HG03045 (cell line): Measurements from ENCODE around the gene TPST2.
"Not testable (repeated sequence)": the region's sequence is repeated elsewhere in the genome, so short reads cannot be mapped to it uniquely, and the experiment has no call there.

Experiments
- ATAC-seq: cut with Tn5 transposase; IDR thresholded peaks from one replicate; pipeline ENCODE4 v1.9.1; 2021; ENCODE audit warnings: mild to moderate bottlenecking, moderate library complexity; ENCODE audit not compliant: unreplicated experiment

Gene TPST2

DNA sequence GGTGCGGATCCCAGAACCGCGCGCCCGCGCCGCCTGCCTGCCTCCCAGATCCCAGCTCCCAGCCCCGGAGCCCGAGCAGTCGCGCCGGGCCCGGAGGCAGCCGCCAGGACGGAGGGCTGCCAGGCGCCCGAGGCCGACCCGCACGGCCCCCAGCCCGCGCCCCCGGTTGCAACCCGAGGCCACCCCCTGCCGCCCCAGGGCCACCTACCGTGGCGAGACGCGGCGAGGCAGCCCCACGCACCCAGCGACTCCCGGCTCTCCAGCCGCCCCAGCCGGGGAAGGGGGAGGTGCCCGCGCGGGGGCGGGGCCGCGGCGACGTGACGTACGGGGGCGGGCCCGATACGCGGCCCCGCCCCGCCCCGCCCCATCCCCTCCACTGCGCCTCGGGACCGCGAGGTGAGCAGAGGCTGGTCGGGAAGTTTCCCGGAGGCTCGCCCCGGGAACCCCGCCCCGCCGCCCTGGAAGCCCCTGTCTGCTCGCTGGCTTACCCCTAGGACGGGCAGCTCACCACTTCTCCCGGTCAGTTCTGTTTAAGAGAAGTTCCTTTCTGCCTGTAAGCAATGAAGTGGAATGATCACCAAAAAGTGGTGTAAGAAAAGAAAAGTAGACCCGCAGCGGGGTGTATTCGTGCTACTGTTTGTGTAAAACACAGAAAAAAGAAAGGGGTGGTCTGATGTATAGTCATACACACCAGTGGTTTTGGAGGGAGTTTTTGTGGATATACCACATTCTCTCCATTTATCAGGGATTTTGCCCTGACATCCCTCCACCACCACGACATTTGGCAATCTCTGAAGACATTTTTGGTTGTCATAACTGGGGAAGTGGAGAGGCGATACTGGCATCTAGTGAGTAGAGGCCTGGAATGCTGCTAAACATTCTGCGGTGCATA is at the start of gene TPST2:
TSS of gene TPST2 (minus strand) at position 288 of the 892 bp plus-strand sequence. CDS start 48,502 bp downstream, outside the sequence.
- ATAC-seq, result peak; percentile 73

DNA sequence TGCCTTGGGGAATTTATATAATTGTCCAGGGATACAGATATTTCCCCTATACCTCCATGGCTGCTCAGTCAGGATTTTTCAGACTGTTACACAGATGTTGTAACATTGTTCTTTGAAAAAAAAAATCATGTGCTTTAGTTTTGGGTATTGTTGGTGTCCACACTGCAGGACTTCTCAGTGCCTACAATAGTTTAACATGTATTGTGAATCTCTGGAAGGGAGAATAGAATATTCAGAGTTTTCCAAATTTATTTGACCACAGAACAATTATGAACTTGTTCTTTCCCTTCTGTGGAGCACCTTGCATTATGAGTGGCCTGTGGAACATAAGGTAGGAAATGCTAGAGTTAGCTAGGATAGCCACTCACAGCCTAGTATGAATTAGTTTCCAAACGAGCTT is 46.4 kb upstream of the TPST2 start:
- no peak for ATAC-seq

DNA sequence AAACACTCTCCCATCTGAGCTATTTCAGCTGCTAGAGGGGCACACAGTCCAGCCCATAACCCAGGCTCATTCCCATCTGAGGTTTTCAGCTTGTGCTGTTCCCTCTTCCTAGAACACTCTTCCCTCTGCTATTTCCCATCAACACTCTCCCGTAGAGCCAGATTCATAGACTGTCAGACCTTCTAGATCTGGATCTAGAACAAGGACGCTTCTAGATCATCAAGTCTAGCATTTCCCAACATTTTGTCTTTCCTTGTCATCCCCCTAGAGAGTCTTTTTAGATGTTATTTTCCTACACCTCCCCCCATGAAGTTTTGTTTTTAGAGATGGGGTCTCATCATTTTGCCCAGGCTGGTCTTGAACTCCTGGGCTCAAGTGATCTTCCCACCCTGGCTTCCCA is 45.2 kb upstream of the TPST2 start:
- ATAC-seq, result no peak

DNA sequence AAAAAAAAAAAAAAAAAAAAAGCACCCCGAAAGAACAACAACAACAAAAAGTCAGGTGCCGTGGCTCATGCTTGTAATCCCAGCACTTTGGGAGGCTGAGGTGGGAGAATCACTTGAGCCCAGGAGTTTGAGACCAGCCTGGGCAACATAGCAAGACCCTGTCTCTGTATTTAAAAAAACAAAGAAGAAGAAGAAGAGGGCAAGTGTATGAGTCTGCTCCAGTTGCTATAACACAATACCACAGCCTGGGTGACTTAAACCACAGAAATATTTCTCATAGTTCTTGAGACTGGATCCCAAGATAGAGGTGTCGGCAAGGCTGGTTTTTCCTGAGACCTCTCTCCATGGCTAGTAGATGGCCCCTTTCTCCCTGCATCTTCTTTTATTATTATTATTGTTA is 44.3 kb upstream of the TPST2 start:
- ATAC-seq, result no peak

DNA sequence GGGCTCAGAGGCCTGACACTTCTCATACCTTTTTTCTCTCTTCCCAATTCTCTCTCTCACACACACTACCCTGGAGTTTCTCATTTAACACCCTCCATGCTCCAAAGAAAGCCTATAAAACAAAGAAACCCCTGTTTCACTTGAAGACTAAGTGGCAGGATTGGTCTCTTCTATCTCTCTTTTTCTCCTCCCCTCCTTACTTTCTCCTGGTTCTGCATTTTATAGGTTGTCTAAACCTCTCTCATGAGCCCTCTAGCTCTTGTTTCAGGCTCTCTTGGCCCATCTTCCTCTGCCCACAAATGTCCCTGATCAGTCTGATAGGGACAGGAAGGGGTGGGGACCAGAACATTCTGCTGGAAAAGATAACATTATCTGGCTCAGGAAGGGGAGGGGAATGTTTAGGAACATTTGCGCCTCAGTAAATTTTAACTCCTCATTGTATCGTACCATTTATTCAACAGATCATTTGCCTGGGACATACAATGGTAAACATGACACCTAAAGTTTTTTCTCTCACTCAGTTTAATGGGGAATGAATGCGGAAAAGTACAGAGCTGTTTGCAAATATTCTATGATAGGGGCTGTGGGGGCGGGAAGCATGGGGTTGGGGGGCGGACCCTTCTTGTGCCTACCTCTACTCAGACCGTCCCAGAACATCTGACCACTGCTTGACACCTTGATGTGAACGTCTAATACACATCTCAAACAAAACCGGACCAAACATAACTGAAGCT is 42.7 kb upstream of the TPST2 start:
- ATAC-seq, result no peak

DNA sequence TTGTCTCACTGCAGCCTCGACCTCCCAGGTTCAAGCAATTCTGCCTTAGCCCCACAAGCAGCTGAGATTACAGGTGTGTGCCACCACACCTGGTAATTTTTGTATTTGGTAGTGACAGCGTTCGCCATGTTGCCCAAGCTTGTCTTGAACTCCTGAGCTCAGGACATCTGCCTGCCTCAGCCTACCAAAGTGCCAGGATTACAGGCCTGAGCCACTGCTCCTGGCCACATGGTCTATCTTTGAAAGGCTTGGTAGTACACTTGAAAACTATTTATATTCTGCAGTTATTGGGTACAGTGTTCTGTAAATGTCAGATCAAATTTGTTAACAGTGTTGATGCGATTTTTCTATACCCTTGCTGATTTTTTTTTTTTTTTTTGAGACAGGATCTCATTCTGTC is 41.4 kb upstream of the TPST2 start:
- ATAC-seq, result no peak

DNA sequence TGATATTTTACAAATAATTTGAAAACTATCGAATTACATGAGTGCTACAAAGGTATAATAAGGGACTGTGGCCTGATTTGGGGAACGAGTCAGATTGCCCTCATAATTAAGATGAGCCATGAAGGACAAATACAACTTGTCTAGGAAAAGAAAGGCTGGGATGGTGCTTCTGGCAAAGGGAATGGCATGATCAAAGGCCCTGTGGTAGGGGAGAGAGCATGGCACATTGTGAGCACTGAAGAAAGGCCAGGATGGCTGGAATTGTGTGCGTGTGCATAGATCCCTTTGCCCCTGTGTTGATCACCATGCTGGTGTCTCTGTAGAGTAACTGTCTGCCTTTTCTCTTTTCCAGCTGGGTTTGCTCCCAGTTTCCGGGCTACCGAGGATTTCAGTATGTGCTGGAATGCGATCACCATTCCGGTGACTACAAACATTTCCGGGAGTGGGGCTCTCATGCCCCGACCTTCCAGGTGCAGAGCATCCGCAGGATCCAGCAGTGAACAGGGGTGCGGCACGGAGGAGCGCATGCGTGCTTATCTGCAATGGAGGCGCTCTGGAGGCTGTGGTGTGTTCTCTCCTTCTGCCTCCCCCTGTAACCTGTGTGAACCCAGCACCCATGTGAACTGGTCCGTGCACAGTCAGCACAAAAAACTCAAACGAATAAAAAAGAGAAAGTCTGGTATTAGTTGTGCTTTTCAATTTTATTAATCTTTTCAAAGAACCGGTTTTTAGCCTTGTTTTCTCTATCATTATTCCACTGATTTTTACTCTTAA is 40.2 kb upstream of the TPST2 start:
- ATAC-seq, result no peak

DNA sequence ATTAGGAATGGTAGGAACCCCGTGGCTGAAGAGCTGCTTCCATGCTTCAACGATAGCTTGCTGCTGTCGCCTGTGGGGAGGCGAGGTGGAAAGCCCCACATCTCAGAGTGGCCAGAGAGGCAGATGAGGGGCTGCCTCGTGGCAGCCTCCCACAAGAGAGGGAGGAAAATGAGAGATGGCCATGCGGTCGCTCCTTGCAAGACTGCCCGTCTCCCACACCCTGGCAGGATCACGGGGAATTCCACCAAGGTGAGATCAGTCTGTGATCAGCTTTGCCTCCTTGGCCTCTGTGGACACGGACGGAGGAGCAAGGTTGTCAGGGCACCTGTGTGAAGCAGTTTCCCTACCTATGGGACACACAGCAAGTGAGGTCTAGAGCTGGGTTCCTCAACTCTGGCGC is 34.9 kb upstream of the TPST2 start:
- ATAC-seq, result no peak

DNA sequence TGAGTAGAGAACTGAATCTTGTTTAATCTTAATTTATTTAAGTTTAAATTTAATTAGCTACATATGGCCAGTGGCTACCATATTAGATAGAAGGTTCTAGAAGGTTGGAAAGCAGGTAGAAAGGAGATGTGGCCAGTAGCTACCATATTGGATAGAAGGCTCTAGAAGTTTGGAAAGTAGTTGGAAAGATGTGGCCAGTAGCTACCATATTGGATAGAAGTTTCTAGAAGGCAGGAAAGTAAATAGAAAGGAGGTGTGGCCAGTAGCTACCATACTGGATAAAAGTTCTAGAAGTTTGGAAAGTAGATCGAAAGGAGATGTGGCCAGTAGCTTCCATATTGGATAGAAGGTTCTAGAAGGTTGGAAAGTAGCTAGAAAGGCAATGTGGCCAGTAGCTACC is 34.1 kb upstream of the TPST2 start:
- ATAC-seq, result no peak

DNA sequence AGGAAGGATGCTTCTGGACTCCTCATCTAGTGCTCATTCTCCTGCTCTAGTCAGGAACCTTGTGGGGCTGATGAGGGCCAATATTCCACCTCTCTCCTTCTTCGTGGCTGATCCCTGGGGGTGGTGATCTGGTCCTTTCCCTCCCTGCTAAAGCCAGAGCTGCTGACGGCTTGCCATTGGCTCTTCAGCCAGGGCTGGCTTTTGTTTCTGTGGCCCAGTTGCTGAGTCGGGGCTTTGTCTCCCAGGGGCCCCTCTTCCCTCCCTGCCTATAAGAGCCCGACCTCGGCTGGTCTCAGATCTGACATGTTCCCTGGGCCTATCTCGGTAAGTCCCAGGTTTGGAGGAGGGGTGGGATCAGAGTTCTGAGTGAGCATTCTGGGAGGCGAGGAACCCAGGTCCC is 31.7 kb upstream of the TPST2 start, which contains the start of gene CRYBA4:
TSS of gene CRYBA4 (plus strand) at position 301 of the 400 bp plus-strand sequence. CDS start 634 bp downstream, outside the sequence.
- no peak for ATAC-seq

DNA sequence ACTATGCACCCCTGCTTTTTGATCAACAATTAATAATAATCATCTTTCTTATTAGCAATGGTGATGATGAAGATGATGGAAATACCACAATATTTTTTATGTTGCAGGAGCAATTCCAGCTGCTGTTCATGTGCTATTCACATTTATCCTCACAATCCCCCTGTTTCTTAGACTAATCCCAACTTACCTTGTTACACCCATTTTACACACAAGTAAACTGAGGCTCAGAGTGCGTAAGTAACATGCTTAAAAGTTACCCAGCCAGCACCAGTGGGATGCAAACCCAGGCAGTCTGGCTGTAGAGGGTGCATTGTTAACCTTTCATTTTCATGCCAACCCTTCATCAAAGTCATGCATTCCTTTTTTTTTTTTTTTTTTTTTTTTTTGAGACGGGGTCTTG is 30.3 kb upstream of the TPST2 start:
- no peak for ATAC-seq

DNA sequence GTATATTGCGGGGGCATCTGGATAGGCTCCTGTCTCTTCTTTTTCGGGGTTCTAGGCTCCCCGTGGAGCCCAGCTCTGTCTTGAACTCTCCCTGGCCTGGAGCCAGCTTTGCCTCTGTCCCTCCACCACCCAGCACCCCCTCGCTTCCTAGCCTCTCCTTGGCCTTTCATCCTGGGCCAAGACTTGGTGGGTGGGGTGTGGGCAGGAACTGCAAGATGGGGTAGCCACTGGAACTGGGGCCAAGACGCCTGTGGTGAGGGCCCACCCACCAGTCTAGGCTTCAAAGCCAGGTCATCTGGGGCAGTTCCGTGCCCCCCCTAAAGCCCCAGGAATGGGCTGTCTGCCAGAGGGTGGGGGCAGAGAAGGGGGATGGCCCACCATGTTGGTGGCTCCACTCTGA is 29.6 kb upstream of the TPST2 start:
- ATAC-seq, result no peak

DNA sequence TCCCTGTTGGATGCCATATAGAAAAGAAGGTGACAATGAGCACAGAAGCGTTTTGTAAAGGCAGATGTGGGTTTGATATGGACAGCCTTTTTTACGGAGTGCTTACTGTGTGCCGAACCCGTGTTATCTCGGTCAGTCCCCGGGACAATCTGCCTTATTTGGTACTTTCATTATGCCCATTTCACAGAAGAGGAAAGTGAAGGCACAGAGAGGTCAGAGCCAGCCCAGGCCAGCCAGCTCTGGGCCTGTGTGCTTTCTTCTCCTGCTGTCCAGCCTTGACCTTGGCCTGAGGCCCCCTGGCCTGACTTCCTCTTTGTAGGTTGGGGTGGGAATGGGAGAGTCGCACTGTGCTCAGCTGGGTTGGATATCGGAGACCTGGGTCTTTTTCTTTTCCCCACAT is 28.5 kb upstream of the TPST2 start:
- no peak for ATAC-seq

DNA sequence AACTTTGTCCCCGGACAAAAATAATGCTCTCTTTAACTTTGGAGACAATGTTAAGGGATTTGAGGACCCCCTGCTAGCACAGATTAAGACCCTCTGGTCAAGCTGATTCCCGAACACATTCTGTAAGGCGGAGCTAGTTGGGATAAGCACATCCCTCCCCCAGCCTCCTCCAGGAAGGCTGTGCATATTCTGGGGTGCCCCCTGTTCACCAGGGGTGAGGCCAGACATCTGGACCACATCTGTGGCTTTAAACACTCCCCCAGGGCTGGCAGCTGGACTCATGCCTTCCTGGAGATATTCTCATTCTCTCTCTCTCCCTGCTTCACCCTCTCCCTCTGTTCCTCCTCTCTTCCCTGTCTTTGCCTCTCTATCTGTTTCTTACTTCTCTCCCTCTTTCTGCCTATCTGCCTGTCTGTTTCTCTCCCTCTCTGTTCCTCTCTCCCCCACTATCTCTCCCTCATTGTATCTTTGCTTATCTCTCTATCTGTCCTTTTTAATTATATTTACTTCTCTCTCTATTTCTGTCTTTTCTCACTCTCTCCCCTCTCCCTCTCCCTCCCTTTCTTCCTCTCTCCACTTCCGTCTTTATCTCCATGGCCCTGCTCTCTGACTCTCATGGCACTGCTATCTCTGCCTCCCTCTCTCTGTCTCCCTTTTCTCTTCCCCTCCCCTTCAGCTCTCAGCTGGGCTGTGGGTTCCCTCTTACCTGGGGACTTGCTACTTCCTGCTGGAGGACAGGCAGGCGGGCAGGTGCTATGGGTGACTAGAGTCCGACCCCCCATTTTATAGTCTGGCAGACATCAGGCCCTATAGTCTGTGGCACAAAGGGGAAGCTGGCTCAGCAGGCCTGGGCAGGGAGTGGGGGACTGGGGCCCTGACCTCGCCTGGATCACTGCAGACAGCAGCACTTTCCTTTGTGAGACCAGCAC is 27.6 kb upstream of the TPST2 start, which contains the start of gene CRYBB1:
TSS of gene CRYBB1 (minus strand) at position 757 of the 929 bp plus-strand sequence. CDS start 1,708 bp downstream, outside the sequence.
- no peak for ATAC-seq

DNA sequence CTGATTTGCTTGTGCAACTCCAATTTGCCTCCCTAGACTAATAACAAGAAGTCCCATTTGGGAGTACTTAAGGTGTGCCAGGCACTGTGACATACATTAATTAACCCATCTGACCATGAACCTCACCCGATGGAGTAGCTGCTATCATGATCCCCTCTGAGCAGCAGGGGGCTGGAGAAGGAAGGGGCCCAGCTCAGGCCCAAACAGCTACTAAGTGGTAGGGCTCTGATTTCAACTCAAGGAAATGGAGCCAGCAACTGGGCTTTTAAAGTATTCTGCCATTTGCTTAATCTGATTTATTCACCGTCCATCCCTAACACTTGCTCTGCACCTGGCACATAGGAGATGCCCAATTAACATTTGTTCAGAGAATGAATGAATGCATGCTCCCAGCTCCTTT is 26.7 kb upstream of the TPST2 start:
- ATAC-seq, result no peak

DNA sequence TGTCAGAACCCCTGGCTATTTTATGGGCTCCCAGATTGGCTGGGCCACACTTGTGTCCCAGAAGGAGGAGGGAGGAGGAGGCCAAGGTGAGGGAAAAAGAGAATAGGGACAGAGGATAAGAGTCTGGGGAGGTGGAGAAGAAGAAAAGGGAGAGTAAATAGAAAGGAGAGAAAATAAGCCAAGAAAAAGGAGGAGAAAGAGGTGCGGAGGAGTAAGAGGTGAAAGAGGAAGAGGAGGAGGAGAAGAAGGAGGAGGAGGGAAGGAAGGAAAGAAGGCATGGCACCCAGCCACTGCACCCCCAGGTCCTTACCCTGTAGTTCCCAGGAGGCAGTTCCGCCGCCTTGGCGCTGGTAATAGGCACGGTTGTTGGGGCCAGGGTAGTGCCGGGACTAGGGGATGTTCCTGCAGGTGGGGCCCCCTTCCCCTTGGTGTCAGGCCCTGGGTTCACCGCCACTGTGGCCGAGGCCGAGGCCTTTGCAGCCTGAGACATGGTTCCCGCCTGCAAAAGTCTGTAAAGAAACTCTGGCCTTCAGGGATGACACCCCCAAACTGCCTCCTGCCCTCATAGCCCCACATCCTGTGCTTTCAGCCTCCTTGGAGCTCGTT is 26.0 kb upstream of the TPST2 start:
- ATAC-seq, result no peak

DNA sequence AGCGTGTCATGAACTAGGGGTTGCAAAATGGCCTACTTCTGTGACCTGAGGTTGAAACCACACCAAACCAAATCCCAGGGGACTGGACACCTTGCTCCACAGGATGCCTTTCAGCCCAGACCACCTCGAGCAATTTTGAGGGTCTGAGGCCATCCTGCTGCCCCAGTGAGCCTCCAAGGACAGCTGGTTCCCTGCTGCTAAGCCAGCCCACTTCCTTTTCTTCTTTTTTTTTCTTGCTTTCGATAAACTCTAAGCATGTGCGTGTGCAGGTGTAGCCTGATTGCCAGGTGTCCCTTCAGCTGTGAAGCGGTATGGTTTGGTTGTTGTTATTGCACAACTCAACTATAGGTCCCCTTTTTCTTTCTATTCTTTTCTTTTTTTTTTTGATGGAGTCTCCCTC is 25.2 kb upstream of the TPST2 start:
- no peak for ATAC-seq

DNA sequence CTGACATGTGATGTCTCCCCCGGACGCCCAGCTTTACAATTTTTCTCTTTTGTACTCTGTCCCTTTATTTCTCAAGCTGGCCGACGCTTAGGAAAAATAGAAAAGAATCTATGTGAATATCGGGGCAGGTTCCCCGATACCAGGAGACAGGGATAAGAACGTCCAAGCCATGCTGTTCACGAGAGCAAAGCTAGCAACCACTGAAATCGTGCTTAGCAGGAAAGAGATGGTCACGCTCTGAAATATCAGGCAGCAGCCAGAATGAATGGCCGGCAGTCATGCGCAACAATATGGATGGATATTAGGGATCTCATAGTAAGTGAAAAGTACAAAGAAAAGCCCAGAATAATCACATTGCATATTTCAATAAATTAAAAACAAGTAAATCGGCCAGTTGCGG is 24.4 kb upstream of the TPST2 start:
- ATAC-seq, result no peak

DNA sequence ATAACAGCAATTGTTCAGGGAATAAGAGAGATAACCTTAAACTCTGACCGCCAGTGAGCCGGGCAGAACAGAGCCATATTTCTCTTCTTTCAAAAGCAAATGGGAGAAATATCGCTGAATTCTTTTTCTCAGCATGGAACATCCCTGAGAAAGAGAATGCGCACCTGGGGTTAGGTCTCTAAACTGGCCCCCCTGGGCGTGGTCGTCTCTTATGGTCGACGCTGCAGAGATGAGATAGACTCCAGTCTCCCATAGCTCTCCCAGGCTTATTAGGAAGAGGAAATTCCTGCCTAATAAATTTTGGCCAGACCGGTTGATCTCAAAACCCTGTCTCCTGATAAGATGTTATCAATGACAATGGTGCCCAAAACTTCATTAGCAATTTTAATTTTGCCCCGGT is 23.8 kb upstream of the TPST2 start:
- ATAC-seq, result not testable (repeated sequence)

DNA sequence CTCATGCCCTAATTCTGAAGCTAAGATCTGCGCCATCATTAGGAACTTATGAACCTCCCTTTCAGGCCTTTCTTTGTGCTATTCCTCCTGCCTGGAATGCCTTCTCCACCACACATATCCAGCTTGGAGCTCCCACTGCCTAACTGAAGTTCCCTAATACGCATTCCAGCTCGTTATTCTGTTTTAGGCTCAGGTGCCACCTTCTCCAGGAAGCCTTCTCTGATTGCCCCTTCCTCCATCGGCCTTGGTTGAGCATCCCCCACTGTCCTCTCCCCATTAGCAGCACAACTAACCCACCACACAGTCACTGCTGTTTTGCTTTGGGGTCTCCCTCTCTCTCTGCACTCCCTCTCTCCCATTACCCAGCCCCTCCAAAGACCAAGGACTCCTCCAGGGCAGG is 22.7 kb upstream of the TPST2 start:
- ATAC-seq, result no peak
